Stimulated activated CD4-positive, alpha-beta T cell treated with anti-CD3 and anti-CD28 coated beads, Interleukin-12 subunit alpha, Interleukin-12 subunit beta, amount 100 ng/mL, for 24 hours (primary cell): ENCODE measurements around the gene OOSP1.
"Not testable (repeated sequence)": the region's sequence is repeated elsewhere in the genome, so short reads cannot be mapped to it uniquely, and the experiment has no call there.

Experiments
- DNase-seq, 2 experiments: peaks; one replicate each; pipeline ENCODE4 v3.0.0-alpha.2; 2020; ENCODE audit warnings: low read depth in 2 of 2

The OOSP1 gene, protein sequence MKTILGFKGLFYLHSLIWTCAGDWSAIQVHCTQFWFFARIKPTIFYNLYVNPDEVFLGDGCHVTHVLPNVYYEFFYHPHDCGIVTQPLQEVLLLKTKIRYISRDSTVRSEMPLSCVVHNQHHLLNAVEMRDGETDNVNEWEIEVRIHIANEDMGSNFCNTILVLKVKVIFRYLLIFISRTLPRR

DNA sequence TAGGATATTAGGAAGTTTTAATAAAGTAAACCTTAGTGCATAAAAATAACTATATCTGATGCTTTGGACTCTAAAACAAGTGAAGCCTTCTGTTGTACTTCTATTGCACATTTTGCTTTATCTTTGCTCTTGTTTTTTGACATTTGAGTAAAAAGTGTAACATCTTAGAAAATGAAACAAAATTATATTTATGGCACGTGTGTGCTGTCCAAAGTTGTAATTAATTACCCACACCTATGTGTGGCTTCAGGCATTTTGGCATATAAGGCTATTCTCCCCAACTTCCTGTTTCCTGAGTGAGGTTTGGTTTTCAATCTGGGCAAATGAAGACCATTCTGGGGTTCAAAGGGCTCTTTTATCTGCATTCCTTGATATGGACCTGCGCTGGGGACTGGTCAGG is at the start of gene OOSP1:
TSS of gene OOSP1 (plus strand) at position 301 of the 400 bp plus-strand sequence. CDS start at position 324, 23 bp downstream.
- DNase-seq = no peak

- no peak for DNase-seq
These were observed 46.5 kb upstream of the OOSP1 start for GRCh38 chr11:59891781-59892181.

GRCh38 chr11:59894616-59895015 is 43.6 kb upstream of the OOSP1 start:
- no peak for DNase-seq

GRCh38 chr11:59898046-59898445 is 40.2 kb upstream of the OOSP1 start:
- DNase-seq = no peak

DNA sequence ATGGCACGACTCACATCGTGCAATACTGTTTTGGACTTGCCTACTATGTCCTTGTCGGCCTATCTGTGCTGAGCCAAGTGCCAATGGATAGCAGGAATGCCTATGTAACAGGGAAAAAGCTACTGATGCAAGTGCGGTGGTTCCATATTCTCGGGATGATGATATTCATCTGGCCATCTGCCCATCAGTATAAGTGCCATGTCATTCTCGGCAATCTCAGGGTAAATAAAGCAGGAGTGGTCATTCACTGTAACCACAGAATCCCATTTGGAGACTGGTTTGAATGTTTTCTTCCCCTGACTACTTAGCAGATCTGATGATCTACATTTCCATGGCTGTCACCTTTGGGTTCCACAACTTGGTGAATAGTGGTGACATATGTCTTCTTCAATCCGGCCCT is 39.6 kb upstream of the OOSP1 start:
- no peak for DNase-seq

- DNase-seq = no peak
These were observed 38.7 kb upstream of the OOSP1 start for GRCh38 chr11:59899532-59899931.

DNA sequence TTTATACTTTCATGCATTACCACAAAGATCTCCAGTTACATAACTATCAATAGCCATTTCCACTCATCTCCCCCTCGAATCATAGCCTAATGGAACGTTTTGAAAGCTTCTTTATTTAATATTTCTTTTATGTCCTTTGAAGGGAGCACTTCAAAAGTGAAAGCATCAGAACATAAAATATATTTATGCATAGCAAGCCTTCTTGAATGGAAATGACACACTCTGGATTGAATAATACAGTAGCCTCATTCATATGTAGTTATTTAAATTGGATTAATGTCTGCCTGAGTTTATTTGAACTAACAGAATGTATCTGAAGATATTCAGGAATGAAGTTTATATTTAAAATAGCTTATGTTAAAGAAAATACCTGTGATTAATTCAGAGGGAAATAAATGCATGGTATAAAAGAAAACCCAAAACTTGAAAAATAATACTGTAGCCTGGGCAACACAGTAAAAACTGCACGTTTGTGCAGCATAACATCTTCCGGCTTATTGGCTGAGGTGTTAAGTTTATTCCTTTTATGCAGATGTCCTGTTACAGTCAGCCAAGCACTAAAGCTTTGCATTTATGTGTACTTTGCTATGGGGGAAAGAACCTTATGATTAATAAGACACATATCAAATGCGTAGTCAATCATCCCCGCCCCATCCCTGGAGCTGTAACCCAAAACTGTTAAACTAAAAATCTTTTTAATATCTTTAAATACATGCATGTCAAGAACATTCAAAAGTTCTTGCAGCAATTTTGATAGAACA is 37.7 kb upstream of the OOSP1 start:
- DNase-seq = no peak

DNA sequence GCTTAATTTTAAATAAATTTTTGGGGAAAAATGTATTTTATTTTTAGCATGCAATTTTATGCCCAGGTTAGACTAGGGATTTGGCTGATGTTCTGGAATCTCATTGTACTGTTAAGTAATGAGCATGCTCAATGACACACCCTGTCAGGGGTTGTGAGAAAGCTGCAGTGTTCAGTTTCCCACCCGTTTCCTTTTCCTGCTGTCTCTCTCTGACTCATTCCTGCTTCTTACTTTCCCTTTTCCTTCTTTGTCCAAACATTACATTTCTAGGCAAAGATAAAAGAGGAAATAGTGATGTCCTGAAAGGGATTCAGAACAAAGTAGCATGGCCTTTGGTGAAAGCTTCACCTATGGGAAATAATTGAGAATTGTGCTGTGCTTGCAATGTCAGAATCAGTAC is 36.9 kb upstream of the OOSP1 start:
- DNase-seq = no peak

- not testable (repeated sequence) for DNase-seq
These were observed 34.7 kb upstream of the OOSP1 start for GRCh38 chr11:59903569-59903968.

DNA sequence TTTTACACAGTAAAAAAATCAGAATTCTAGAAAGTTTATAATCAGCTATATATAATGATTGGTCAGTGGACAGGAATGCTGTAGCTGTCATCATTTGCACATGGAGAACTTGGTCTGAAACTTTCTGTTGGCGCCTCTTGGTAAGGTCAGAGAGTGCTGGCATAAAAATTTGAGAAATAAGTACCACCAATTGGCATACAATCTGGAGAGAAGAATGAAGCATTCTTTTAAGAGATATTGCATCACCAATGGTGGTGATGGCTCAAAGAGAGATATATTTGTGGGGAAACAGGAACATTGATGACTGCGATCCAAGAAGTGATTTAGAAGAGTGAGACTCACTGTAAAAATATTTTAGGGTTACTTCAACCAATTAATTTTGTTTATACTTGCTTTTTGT is 19.8 kb upstream of the OOSP1 start:
- DNase-seq = no peak

DNA sequence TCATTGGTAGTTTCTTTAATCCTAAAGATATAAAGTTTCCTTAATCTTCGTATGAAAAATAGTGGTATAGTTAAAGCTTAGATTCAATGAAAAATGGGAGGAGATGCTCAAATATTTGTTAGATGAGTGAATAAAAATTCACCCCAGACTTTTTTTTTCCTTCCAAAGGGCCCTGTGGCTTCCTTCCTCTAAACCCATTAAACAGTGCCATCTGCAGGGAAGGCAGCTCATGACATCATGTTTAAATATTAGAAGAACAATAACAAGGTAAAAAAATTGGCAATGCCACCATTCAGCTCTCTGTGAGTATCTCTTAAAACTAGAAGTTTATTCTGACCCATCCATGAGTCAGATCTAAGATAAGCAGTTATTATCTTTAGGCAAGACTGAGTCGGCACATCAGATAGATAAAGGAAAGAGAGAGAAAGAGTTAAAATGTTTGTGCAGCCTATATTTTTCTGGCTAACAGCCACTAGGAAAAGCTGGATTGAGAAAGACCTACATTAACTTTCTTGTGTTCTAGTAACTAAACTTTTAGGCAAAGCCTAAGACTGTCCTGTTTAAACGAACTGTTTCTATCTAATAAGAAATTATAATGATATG is 19.1 kb upstream of the OOSP1 start:
- peak in 1 of 2 experiments; percentile 10 for DNase-seq

GRCh38 chr11:59923813-59924212 is 14.4 kb upstream of the OOSP1 start:
- DNase-seq = no peak

DNA sequence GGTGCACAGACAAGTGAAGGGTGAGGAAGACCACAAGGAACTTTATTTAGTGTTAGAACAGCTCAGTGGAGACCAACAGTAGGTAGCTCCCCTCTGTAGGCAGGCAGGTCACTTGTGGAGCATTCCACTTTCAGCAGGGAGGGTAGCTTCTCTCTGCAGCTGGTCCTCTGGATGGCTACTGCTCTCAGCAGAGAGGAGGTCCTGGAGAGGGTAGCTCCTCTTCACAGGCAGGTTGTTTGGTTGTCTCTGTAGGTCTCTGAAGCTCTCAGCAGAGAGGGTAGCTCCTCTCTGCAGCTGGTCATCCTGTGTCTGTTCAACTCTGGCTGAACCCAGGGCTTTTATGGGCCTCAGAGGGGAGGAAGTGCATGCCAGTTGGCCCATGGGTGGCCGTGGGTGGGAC is 6.5 kb upstream of the OOSP1 start:
- DNase-seq = no peak

GRCh38 chr11:59938718-59939117 is 486 bp downstream of the OOSP1 start:
- DNase-seq = no peak

GRCh38 chr11:59939482-59939881 is 1.2 kb downstream of the OOSP1 start:
- no peak for DNase-seq

DNA sequence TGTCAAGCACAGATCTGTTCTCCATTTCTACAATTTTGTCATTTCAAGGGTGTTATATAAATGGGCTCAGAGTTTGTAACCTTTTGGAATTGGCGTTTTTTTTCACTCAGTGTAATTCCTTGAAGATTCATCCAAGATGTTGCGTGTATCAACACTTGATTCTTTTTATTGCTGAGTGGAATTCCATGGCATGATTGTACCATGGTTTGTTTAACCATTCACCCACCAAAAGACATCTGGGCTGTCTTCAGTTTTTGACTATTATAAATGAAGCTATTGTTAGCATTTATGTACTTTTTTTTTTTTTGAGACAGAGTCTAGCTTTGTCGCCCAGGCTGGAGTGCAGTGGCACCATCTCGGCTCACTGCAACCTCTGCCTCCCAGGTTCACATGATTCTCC is 2.9 kb downstream of the OOSP1 start:
- DNase-seq = no peak

GRCh38 chr11:59943997-59944714 is 5.9 kb downstream of the OOSP1 start:
- DNase-seq = no peak

- no peak for DNase-seq
These were observed 6.5 kb downstream of the OOSP1 start for GRCh38 chr11:59944720-59945119.

DNA sequence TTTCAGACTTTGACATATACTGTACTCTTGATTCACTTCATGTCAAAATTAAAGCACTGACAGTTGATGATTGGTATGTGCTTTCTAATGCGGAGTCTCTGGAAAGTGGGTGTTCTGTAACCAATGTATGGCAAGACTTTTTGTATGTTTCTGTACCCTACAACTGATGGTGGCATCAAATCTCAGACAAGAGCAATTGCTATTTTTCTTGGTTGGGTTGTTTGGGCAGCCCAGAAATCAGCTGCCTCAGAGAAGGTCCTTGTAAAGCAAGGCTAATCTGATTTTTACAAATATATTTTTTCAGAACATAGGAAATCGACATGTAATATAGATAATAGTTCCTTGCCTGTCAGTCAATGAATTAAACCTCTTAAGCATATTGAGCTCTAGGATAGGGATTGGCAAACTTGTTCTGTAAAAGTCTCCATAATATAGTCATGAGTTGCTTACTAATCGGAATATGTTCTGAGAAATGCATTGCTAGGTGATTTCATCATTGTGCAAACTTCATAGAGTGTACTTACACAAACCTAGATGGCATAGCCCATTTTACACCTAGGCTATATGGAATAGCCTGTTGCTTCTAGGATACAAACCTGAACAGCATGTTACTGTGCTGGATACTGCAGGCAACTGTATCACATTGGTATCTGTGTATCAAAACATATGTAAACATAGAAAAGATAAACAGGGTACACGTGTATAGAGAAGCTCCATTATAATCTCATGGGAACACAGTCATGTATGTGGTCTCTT is 15.4 kb downstream of the OOSP1 start:
- DNase-seq = no peak

DNA sequence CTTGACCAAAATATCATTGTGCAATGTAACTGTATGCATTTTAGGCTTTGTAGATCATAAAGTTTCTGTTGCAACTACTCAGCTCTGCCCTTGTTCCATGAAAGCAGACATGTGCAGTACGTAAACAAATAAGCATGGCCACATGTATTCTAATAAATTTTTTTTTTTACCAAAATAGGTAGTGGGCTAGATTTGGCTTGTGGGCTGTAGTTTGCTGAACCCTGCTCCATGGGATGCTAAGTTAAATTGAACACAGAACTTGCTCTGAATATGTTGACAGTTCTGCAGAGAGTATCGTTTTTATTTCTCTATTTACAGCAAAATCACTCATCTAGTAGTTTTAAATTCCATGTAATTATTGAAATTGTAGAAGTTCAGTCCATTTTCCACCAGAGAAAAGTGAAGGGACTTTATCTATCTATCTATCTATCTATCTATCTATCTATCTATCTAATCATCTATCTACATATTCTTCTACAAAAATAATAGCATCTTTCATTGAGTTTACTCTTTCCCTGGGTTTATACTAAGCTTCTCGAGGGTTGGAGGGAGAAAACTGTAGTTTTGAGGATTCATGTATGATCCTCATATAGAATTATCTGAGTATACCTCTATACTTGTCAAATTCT is 16.1 kb downstream of the OOSP1 start:
- no peak for DNase-seq

DNA sequence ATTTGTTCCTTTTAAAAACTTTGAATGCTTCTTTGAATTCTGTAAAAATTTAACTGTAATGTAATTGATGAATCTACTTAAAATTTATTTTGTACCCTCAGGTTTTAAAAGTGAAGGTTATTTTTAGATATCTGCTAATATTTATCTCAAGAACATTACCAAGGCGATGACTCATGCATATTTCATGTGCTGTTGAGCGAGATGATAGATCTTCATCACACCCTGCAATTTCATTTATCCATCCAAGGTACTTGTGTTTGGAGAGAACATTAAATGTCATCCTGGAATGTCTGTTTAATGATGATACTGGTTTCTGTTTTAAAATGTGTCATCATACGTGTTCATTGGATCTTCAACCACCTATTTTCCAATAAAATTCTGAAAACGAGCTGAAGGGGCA is 18.9 kb downstream of the OOSP1 start:
- DNase-seq = no peak
